Caco-2 (cell line): Measurements from ENCODE around the gene TRIM6. TPM values are rescaled to one million over a fixed set of nuclear protein-coding genes. Genes with fewer than 3 reads are reported as not detected.

Source experiments
- BruUV-seq: library from RNA; stranded (reverse); fragments of 400-500 nt; replicated peaks from 2 replicates; lab custom pipeline; 2021; lab: Mats Ljungman, UMichigan
- CTCF ChIA-PET: fragments of 300-600 bp; sonication (Branson Sonifier 250); formaldehyde crosslinking; loops from one replicate; lab custom pipeline; 2022; ENCODE audit warnings: antibody characterized with exemption; lab: Charles Lee
- POLR2A ChIA-PET: fragments of 300-600 bp; sonication (Branson Sonifier 250); formaldehyde crosslinking; loops from one replicate; lab custom pipeline; 2022; ENCODE audit warnings: antibody characterized with exemption; lab: Charles Lee
- DNase-seq, 2 experiments: peaks; one replicate each; pipeline versions ENCODE4 v3.0.0 to v3.0.0-alpha.2; 2020 to 2022
- H3K27me3 ChIP-seq: replicated peaks from 2 replicates; pipeline ENCODE4 v1.6.0; 2011; ENCODE audit warnings: low read length; ENCODE audit not compliant: control insufficient read depth, insufficient read depth
- H3K36me3 ChIP-seq: 2 replicates; pipeline ENCODE4 v1.5.1; 2011; ENCODE audit warnings: low read length; ENCODE audit not compliant: control insufficient read depth, insufficient read depth
- H3K4me1 ChIP-seq: fragments of 250-450 bp; sonication (Bioruptor Pico); 2 replicates; pipeline ENCODE4 v1.5.1; 2020; ENCODE audit warnings: mild to moderate bottlenecking
- H3K4me3 ChIP-seq: 2 replicates; pipeline ENCODE4 v1.5.1; 2011; ENCODE audit warnings: low read depth, mild to moderate bottlenecking, control low read depth, low read length
- H3K9me3 ChIP-seq: fragments of 250-450 bp; sonication (Bioruptor Pico); 2 replicates; pipeline ENCODE4 v1.5.1; 2020; ENCODE audit warnings: mild to moderate bottlenecking, moderate library complexity
- H3K27ac Mint-ChIP-seq: one replicate; pipeline ENCODE4 v1.8.0; 2022; ENCODE audit warnings: mixed read lengths; ENCODE audit not compliant: unreplicated experiment
- H3K27me3 Mint-ChIP-seq: one replicate; pipeline ENCODE4 v1.8.0; 2022; ENCODE audit warnings: mixed read lengths; ENCODE audit not compliant: insufficient read depth, unreplicated experiment
- H3K36me3 Mint-ChIP-seq: one replicate; pipeline ENCODE4 v1.8.0; 2022; ENCODE audit warnings: mild to moderate bottlenecking, mixed read lengths; ENCODE audit not compliant: insufficient read depth, unreplicated experiment
- H3K4me1 Mint-ChIP-seq: one replicate; pipeline ENCODE4 v1.8.0; 2022; ENCODE audit warnings: low read depth, mixed read lengths; ENCODE audit not compliant: unreplicated experiment
- H3K4me3 Mint-ChIP-seq: one replicate; pipeline ENCODE4 v1.8.0; 2022; ENCODE audit warnings: mild to moderate bottlenecking, moderate library complexity, mixed read lengths; ENCODE audit not compliant: unreplicated experiment
- H3K9me3 Mint-ChIP-seq: one replicate; pipeline ENCODE4 v1.8.0; 2022; ENCODE audit warnings: mixed read lengths; ENCODE audit not compliant: unreplicated experiment
- CTCF ChIP-seq, 2 experiments: fragments of 200-600 bp in 1 of 2; IDR thresholded peaks; 1 replicate in 1 of 2; 2 replicates in 1 of 2; pipeline versions ENCODE4 v1.5.1 to v1.8.0; 2011 to 2022; ENCODE audit warnings: antibody characterized with exemption in 1 of 2, control low read depth in 1 of 2, inconsistent platforms in 1 of 2, low read depth in 1 of 2, low read length in 1 of 2, mild to moderate bottlenecking in 1 of 2, moderate library complexity in 1 of 2; ENCODE audit not compliant: insufficient read depth in 1 of 2, severe bottlenecking in 1 of 2, unreplicated experiment in 1 of 2
- intact Hi-C: fragments of 100-400 bp; cut with micrococcal nuclease; formaldehyde crosslinking; loops from one replicate; pipeline ENCODE4 v1.10.0; 2022; ENCODE audit not compliant: unreplicated experiment
- total RNA-seq: library from RNA; stranded (reverse); gene quantifications from 2 replicates; pipeline ENCODE4 v1.2.3, GENCODE V29; 2022

The TRIM6 gene
- total RNA-seq, 1 experiment from 2014 or later = 0.43 TPM

- no peaks in the 10 kb centered on the region for H3K36me3 Mint-ChIP-seq
- Histone ChIP-seq H3K36me3 (no peaks in the 10 kb centered on the region), H3K4me1 (peaks cover 6% of the 10 kb centered on the region; the same call in 1 of the 2 replicates), H3K9me3 (peaks cover 6% of the 10 kb centered on the region; the same call in 1 of the 2 replicates), H3K4me3 (no peak overlapping the region), H3K27me3 (no peaks in the 10 kb centered on the region)
- no peak for DNase-seq
- no peak for TF ChIP-seq CTCF (IDR thresholded peaks at IDR 0.05; ENCODE audit: insufficient read depth in 1 of 2, low read depth in 1 of 2, low read length in 1 of 2, severe bottlenecking in 1 of 2, unreplicated experiment in 1 of 2)
- H3K27me3 Mint-ChIP-seq = no peaks in the 10 kb centered on the region
- ChIA-PET CTCF (no interaction called here), POLR2A (interaction anchor here (0.6 kb wide), 1 partner anchor 9 kb away, joined by 3 read pairs; no protein-coding TSS in a partner anchor)
- peaks cover 10% of the 10 kb centered on the region for H3K9me3 Mint-ChIP-seq
- no peaks in the 10 kb centered on the region for H3K4me1 Mint-ChIP-seq
- H3K4me3 Mint-ChIP-seq = no peak overlapping the region
- no peak overlapping the region for H3K27ac Mint-ChIP-seq
- intact Hi-C loops = no loop called here
- no TSS peak for BruUV-seq
These were observed 3.8 kb upstream of the TRIM6 start for GRCh38 chr11:5592615-5593014.

GRCh38 chr11:5593146-5593545 is 3.3 kb upstream of the TRIM6 start:
- CTCF ChIA-PET = no interaction called here
- POLR2A ChIA-PET = no interaction called here

GRCh38 chr11:5597953-5598352 is 1.5 kb downstream of the TRIM6 start:
- no peaks in the 10 kb centered on the region for H3K27me3 Mint-ChIP-seq
- H3K27ac Mint-ChIP-seq = no peak overlapping the region
- intact Hi-C loops = no loop called here
- H3K9me3 Mint-ChIP-seq = no peaks in the 10 kb centered on the region
- no peaks in the 10 kb centered on the region for H3K9me3 ChIP-seq
- H3K36me3 ChIP-seq = no peaks in the 10 kb centered on the region
- no peak overlapping the region for H3K4me3 ChIP-seq
- no peak for TF ChIP-seq CTCF (IDR thresholded peaks at IDR 0.05; ENCODE audit: insufficient read depth in 1 of 2, low read depth in 1 of 2, low read length in 1 of 2, severe bottlenecking in 1 of 2, unreplicated experiment in 1 of 2)
- BruUV-seq = no TSS peak
- no peak overlapping the region for H3K4me3 Mint-ChIP-seq
- H3K27me3 ChIP-seq = no peaks in the 10 kb centered on the region
- CTCF ChIA-PET = no interaction called here
- no peaks in the 10 kb centered on the region for H3K4me1 Mint-ChIP-seq
- POLR2A ChIA-PET = no interaction called here
- no peak for DNase-seq
- H3K36me3 Mint-ChIP-seq = no peaks in the 10 kb centered on the region
- no peaks in the 10 kb centered on the region for H3K4me1 ChIP-seq

More at GRCh38 chr11:5593146-5593545, 3.3 kb upstream of the TRIM6 start:
- TF ChIP-seq CTCF (IDR thresholded peaks at IDR 0.05; ENCODE audit: insufficient read depth in 1 of 2, low read depth in 1 of 2, low read length in 1 of 2, severe bottlenecking in 1 of 2, unreplicated experiment in 1 of 2) = no peak
- H3K4me3 ChIP-seq = no peak overlapping the region
- no peaks in the 10 kb centered on the region for H3K4me1 Mint-ChIP-seq
- DNase-seq = no peak
- peaks cover 10% of the 10 kb centered on the region for H3K9me3 Mint-ChIP-seq
- peaks cover 6% of the 10 kb centered on the region; the same call in 1 of the 2 replicates for H3K4me1 ChIP-seq
- H3K36me3 ChIP-seq = no peaks in the 10 kb centered on the region
- H3K4me3 Mint-ChIP-seq = no peak overlapping the region
- no peaks in the 10 kb centered on the region for H3K27me3 Mint-ChIP-seq
- H3K36me3 Mint-ChIP-seq = no peaks in the 10 kb centered on the region
- H3K27ac Mint-ChIP-seq = no peak overlapping the region
- BruUV-seq = no TSS peak
- H3K9me3 ChIP-seq = peaks cover 6% of the 10 kb centered on the region; the same call in 1 of the 2 replicates
- no peaks in the 10 kb centered on the region for H3K27me3 ChIP-seq
- intact Hi-C loops = no loop called here
